Measurements from ENCODE around the gene IL36B. TPM values are rescaled to one million over a fixed set of nuclear protein-coding genes. Genes with fewer than 3 reads are reported as not detected.

The IL36B gene
- polyA plus RNA-seq, 1 experiment, result not detected

- CTCF ChIA-PET, result interaction anchor here (1.0 kb wide), 1 partner anchor 45 kb away, joined by 3 read pairs; no protein-coding TSS in a partner anchor
These were observed 40.9 kb upstream of the IL36B start for GRCh38 chr2:113093613-113093977.

DNA sequence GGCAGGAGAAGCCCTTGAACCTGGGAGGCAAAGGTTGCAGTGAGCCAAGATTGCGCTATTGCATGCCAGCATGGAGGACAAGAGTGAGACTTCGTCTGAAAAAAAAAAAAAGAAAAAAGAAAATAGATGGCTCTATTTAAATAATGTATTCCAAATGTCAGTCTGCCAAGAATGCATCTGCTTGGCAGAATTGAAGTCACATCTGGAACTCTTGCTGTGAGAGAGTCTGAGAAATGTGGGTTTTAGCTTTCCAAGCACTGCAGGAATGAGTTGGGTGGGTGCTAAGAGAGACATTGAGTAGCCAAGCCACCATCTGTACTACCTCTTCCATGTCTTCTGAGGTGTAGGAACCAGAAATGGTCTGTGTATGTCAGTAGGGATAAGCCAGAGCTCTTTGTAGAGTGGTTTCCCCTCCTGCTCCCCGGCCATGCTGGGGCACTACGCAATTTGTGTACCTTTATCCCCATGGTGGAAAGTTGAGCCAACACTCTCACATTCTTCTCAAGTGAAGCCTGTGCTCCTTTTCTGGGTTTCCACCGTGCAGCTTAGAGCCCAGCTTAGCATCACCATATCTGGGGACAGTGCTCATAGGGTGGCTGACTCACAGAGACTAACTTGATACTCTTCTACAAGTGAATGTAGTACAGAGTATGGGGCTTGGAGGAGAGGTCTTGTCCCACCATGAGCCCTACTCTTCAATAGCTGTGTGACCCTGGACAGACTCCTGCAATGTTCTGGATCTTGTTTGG, 40.4 kb upstream of the IL36B start:
- no peak for DNase-seq (ENCODE audit: low read depth, low spot score)
- TF ChIP-seq CTCF (IDR thresholded peaks at IDR 0.05; ENCODE audit: low read depth, low read length), result no peak
- ChIA-PET CTCF (interaction anchor here (0.9 to 1.0 kb wide), 2 partner anchors 13 to 45 kb away, joined by 3 read pairs; no protein-coding TSS in a partner anchor), POLR2A (no interaction called here)
- Histone ChIP-seq H3K27me3 (ENCODE audit: control insufficient read depth, insufficient read depth, low read length) (peaks cover 3% of the 10 kb centered on the region), H3K9me3 (ENCODE audit: control insufficient read depth, insufficient read depth, low read length) (no peaks in the 10 kb centered on the region), H3K27ac (ENCODE audit: low read depth, low read length) (no peak overlapping the region), H3K4me3 (ENCODE audit: low read depth, low read length) (no peak overlapping the region)

More at GRCh38 chr2:113093613-113093977, 40.9 kb upstream of the IL36B start:
- H3K27me3 ChIP-seq (ENCODE audit: control insufficient read depth, insufficient read depth, low read length), result peaks cover 3% of the 10 kb centered on the region
- no peak for TF ChIP-seq CTCF (IDR thresholded peaks at IDR 0.05; ENCODE audit: low read depth, low read length)
- no peak overlapping the region for H3K27ac ChIP-seq (ENCODE audit: low read depth, low read length)
- H3K4me3 ChIP-seq (ENCODE audit: low read depth, low read length), result no peak overlapping the region
- H3K9me3 ChIP-seq (ENCODE audit: control insufficient read depth, insufficient read depth, low read length), result no peaks in the 10 kb centered on the region
- POLR2A ChIA-PET, result no interaction called here
- no peak for DNase-seq (ENCODE audit: low read depth, low spot score)

DNA sequence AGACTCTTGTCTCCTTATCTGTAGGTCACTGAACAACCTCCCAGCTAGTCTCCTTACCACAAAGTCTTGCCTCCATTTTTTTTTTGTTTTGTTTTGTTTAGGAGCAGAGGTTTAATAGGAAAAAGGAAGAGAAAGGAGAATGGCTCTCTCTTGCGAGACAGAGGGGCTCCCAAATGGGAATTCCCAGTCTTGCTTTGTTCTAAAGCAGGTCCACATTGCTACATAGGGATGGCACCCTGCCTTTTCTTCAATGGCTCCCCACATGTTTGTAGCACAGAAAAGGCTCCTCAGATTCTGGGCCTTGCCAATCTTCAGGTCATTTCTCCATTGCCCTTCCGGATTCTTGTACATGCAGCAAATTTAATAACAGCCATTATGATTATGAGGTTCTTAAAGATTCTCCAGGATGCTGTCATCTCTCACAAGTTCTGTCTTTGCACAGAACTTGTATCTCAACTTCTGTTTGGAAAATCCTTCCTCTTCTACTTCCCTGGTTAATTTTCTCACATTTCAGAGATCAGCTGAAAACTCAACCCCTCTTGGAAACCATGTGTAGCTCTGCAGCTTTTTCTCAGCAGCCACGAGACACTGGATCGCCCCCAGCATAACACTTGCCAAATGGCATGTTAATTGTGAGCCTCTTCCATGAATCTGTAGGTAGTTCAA, 38.7 kb upstream of the IL36B start:
- POLR2A ChIA-PET, result no interaction called here
- Histone ChIP-seq H3K27me3 (ENCODE audit: control insufficient read depth, insufficient read depth, low read length) (peaks cover 3% of the 10 kb centered on the region), H3K9me3 (ENCODE audit: control insufficient read depth, insufficient read depth, low read length) (no peaks in the 10 kb centered on the region), H3K27ac (ENCODE audit: low read depth, low read length) (no peak overlapping the region), H3K4me3 (ENCODE audit: low read depth, low read length) (no peak overlapping the region)
- no peak for TF ChIP-seq CTCF (IDR thresholded peaks at IDR 0.05; ENCODE audit: low read depth, low read length)
- no peak for DNase-seq (ENCODE audit: low read depth, low spot score)
- CTCF ChIA-PET, result no interaction called here

DNA sequence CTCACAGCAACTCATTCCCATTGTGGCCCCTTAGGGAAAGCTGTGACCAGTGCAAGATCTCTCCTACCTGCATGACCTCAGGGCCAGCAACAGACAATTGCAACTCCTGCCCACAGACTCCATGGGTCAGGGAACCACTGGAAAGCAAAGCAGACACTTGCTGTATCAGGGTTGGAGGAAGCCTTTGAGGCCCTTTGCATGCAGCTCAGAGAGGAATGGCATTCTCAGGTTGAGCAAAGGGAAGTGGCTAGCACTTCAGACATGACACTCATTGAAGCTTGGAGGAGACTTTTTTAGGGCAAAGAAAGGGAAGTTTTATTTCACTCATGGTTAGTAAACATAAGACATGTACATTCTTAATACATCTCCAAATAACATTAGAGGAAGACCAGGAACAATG, 37.2 kb upstream of the IL36B start:
- ChIA-PET POLR2A (no interaction called here), CTCF (interaction anchor here (0.6 to 1.1 kb wide), 2 partner anchors 10 to 48 kb away, joined by 3 to 5 read pairs; no protein-coding TSS in a partner anchor)
- Histone ChIP-seq H3K27me3 (ENCODE audit: control insufficient read depth, insufficient read depth, low read length) (peaks cover 3% of the 10 kb centered on the region), H3K9me3 (ENCODE audit: control insufficient read depth, insufficient read depth, low read length) (no peaks in the 10 kb centered on the region), H3K27ac (ENCODE audit: low read depth, low read length) (no peak overlapping the region), H3K4me3 (ENCODE audit: low read depth, low read length) (no peak overlapping the region)
- no peak for TF ChIP-seq CTCF (IDR thresholded peaks at IDR 0.05; ENCODE audit: low read depth, low read length)
- no peak for DNase-seq (ENCODE audit: low read depth, low spot score)
